HG03280 (cell line): ENCODE results near the gene MRPL18.
"Not testable (repeated sequence)": the region's sequence is repeated elsewhere in the genome, so short reads cannot be mapped to it uniquely, and the experiment has no call there.

Experiments used
- ATAC-seq: cut with Tn5 transposase; IDR thresholded peaks from one replicate; pipeline ENCODE4 v1.9.1; 2021; ENCODE audit warnings: mild to moderate bottlenecking, moderate library complexity; ENCODE audit not compliant: unreplicated experiment

MRPL18 gene

DNA sequence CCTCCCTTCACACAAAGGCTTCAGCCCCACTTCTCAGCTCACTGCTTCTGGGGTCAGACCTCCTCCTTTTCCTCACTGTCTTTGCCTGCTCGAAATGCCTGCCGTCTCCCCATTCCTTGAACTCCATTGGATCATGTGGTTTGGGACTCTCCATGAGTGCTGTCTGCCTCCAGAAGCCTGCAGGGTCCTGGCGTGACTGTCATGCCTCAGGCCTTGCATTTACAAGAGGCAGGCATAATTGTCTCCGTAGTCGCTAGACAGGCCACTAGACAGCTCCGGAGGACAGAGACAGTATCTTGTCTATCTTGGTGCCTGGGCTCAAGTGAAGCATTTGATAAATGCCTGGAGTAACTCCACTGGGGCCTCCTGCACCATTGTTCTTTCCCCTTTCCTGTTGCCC lies 25.1 kb downstream of the MRPL18 start:
- ATAC-seq = no peak

DNA sequence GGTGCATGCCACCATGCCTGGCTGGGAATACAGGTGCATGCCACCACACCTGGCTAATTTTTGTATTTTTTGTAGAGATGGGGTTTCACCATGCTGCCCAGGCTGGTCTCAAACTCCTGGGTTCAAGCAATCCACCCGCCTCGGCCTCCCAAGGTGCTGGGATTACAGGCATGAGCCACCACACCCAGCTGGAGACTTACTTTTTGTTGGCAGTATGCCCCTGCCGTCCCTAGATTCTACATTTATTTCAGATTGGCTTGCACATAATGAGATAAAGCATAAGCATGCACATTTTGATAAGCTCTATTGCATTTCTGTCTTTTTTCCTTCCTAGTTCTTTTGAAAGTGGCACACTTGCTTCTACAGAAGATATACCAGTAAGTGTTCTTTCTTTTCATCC lies 26.5 kb downstream of the MRPL18 start:
- ATAC-seq = not testable (repeated sequence)

DNA sequence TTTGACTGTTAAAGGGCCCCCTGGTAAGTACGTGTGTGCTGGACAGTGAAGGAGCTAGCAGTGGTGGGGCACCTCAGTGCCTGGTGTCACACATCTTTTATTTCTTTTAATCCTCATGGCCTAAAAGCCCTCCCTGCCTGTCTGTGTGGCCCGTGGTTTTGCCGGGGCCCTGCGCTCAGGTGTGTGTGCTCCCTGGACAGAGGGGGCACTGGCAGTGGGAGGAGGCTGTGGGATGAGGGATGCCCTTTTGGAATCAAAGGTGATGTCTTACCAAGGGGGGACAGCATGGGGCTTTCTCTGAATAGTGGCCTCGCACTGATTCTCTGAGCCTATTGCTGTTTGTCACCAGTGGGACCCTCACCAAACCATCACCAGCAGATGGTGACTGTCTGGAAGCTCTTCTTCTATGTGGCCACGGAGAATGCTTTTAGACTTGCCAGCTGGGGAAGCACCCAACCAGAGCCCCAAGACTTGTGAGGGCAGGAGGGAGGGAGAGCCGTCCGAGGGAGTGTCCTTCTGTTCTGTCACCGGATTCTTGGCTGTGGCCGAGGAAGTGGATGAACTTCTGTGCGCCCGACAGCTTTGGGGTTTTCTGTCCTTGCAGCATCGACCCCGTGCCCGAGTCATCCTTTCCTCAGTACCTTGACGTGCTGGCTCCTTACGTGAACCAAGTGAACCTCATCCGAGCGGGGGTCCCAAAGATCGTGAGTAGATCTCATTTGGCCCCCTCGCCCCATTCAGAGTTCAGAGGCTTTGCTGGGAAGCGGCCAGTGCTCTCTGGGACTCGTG lies 27.9 kb downstream of the MRPL18 start:
- ATAC-seq = no peak

DNA sequence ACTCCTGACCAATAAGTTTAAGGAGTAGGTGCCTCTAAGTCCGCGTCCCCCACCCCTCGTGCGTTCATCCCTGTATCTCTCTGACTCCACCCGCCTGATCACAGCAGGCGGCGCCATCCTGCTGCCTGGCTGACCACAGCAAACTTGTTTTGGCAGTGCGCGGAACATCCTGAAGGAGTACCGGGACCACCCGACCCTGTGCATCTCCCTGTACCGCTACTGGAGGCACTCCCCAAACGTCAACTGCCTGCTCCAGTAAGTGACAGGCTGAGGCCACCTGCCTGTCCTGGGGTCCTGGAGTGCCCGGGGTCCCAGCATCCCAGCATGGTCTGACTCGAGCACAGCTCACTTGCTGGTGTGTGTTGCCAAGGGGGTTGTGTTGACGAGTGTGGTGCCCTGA lies 28.8 kb downstream of the MRPL18 start:
- ATAC-seq = no peak

DNA sequence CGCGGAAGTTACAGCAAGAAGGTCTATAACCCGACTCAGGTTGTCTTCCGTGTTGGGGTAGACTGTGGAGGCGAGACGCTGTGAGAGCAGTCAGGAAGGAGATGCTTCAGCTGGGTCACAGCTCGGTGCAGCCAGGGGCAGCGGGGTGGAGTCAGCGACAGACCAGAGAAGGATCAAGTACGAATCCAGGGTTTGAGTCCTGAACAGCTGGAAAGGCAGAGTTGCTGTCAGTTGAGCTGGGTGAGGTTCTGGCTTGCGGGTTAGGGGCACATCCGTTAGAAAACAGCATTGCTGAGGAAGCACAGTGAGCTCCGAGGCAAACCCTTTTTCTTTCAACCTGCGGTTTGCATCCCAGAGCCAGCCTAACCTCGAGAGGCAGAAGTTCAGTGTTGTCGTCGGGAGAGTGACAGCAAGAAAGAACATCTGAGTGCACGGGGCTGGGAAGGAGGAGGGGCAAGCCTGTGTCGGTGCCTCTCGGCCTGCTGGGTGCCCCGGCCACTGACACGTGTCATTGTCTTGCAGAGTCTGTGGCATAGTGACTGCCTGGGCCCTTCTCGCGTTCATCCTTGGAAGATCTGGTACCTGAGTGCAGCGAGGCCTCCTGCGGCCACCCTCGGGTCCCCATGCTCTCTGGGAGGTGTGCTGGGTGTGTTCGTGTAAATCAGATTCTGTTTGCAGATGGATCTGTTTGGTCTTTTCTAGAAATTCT lies 29.8 kb downstream of the MRPL18 start:
- ATAC-seq = no peak

DNA sequence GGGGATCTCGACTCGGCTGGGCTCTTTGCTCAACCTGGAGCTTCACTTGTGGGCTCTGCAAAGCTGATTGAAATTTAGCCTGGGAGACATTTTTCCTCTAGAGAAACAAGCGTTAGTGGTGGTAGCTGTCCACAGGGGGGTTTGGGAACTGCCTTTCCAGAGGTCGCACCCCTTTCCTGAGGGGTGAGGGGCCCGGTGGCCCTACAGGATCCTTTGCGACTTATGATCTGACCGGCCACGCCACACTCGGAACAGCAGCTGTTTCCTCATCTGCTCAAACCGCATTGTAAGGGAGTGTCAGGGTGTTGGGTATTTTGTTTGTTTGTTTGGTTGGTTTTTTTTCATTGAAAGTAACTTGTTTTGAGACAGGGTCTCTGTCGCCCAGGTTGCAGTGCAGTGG lies 30.9 kb downstream of the MRPL18 start:
- ATAC-seq = no peak

DNA sequence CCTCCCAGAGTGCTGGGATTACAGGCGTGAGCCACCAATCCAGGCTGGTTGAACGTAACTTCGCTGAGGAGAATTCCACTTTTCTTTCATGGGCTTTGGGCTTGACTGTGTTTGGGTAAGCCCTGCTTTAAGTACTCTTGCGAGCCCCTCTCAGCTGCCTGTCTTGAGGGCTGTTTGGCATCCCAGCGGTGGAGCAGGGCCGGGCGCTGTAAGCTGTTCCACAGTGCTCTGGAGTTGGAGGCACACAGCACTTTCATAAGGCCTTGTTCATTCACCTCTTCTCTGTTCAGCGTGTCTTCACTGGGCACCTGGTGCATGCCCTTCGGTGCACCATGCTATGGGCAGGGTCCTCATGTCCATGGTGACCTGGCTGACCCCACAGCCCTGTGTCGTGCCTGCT lies 31.5 kb downstream of the MRPL18 start:
- ATAC-seq = no peak

DNA sequence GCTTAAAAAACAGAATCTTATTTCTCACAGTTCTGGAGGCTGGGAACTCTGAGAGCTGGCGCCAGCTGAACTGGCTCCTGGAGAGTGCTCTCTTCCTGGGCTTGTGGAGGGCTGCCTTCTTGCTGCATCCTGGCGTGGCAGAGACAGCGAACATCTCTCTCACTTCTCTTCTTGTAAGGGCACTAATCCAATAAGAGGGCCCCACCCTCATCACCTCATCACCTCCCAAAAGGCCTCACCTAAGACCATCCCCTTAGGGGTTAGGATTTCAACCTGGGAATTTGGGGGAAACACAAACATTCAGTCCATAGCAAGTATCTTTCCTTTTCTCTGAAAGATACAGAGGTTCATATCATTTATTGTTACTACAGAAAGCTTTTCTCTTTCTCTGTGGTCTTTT lies 33.7 kb downstream of the MRPL18 start:
- ATAC-seq = no peak

DNA sequence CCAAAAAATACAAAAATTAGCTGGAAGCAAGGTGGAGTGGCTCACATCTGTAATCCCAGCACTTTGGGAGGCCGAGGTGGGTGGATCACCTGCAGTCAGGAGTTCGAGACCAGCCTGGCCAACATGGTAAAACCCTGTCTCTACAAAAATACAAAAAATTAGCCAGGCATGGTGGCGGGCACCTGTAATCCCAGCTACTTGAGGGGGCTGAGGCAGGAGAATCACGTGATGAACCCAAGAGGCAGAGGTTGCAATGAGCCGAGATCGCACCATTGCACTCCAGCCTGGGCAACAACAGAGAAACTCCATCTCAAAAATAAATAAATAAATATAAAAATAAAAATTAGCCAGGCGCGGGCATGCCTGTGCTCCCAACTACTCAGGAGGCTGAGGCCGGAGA lies 34.4 kb downstream of the MRPL18 start:
- ATAC-seq = not testable (repeated sequence)

DNA sequence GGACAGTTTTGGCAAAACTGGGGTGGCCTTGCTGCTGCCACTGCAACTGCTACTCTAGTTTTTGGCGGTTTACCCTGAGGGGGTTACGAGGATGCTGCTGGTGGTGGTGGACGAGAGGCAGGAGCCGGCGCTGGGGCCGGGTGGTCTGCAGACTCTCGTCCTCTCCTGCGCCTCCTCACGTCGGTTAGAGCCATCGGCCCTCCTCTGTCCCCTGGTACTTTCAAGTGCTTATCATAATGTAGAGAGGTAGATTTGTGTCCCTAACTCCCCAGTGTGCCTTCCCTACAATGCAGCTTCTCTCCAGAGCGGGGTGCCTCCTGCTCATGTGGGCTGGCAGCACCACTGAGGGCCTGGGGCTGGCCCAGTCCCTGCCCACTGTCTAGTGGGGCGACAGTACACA lies 35.7 kb downstream of the MRPL18 start:
- no peak for ATAC-seq

DNA sequence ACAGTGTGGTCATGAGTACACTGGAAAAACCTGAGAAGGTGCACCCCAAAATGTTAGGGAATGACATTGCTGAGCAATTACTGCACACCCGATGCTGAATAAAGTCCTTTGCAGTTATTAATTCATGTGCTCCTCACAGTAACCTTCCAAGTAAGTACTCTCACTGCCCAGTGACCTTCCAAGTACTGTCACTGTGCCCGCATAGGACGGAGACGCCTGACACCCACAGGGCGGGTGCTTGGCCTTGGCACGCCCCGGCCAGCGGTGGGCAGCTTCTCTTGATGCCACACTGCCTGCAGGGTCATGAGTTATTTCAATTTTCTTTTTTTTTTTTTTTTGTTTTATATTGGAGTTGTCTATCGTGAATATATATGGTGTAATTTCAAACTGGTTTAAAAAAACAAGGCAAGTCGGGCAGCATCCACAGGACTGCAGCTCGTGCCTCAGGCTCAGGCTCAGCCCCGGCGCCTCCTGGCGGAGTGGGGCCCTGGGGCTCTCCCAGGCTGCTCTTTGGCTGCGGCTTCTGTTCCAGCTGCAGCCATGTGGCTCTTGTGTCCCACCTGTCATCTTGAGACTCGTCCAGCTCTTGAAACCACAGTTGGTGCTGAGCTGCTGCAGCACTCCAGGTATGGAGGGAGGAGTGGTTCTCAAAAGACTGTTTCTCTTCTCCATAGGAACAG lies 36.8 kb downstream of the MRPL18 start:
- ATAC-seq = no peak

DNA sequence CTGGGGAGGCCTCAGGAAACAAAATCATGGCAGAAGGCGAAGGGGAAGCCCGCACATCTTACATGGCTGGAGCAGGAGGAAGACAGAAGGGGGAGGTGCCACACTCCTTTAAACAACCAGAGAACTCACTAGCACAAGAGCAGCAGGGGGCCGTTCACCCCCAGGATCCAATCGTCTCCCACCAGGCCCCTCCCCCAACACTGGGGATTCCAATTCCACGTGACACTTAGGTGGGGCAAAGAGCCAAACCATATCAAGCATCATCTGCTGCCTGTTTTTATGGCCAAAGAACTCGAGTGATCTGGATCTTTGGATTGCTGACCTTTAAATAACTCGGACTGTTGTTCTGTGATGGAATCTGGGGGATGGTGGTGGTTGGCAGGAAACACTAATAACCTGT lies 37.8 kb downstream of the MRPL18 start:
- ATAC-seq = no peak

DNA sequence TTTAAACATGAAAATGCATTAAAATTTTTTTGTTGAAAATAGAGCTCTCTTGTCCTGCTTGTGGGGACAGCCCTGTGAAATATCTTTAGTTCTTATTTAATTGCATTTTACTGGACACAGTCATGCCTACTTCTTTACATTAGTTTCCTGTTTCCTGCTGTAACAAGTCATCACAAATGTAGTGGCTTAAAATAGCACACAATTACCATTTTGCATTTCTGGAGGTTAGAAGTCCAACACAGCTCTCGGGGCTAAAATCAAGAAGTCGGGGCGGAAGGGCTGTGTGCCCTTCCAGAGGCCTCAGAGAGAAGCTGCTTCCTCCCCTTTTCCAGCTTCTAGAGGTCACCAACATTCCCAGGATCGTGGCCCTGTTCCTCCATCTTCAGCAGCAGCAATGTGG lies 39.3 kb downstream of the MRPL18 start:
- no peak for ATAC-seq

DNA sequence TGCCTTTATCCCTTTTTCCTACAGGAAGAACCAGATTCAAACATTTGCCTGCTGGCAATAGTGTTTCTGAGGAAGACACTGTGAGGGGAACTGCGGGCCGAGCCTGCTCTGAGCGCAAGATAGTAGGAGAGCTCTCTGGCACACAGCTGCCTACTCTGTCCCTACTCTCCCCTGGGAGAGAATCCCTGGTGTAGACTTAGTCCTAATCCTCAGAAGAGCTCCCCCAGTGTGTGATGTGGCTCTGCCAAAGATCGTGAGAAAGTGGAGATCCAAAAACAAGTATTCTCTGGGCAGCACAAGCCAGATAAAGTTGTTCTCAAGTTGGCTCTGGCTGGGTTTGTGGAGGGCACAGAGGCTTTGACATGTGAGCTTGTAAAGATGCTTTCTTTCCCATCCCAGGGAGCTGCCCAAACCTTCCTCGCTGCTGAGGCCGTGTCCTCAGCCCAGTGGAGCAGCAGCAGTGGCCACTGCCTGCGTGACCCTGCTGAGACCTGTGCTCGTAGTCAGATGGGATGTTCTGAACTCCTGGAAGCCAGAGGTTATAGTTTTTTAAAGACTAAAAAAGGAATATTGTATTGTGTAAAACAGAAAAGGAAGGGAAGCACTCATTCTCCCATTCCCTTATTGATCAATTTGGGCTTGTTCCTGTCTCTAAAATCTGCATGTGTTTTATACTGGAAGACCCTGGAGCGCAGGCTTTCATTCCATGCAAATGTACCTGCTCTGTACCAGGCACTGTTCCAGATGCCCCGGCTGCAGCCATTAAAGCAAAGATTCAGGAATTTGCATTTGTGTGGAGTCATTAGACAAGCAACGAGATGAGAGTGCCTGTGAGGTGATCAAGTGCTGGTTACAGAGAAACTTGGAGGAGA lies 40.5 kb downstream of the MRPL18 start:
- ATAC-seq = no peak

DNA sequence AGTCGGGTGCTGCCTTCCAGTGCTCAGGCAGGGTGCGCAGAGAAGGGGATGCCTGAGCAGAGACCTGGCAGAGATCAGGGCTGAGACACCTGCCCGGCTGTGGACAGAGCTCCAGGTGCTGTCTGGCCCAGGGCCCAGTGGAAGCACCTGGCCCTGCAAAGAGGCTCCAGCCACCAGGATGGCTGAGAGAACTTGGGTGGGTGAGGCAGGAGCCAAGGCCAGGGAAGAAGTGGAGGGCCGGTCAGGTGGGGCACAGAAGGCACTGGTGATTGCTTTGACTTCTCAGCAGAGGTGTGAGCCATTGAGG lies 41.1 kb downstream of the MRPL18 start:
- no peak for ATAC-seq

DNA sequence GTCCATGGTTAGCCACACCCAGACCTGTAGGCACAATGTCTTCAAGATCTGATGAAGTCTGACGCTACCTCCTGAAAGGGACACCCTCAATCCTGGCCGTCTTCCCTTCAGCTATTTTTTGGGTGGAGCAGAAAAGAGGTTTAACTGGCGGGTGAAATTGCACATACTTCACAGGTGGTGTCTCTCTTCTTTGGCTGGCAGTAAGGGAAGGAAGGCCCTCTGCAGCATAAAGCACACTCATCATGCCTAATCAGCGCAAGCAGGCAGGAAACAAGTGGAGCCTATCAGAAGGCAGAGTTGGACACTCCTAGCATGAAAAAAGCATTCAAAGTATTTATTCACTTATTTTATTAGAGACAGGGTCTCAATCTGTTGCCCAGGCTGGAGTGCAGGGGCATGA lies 42.7 kb downstream of the MRPL18 start:
- no peak for ATAC-seq

DNA sequence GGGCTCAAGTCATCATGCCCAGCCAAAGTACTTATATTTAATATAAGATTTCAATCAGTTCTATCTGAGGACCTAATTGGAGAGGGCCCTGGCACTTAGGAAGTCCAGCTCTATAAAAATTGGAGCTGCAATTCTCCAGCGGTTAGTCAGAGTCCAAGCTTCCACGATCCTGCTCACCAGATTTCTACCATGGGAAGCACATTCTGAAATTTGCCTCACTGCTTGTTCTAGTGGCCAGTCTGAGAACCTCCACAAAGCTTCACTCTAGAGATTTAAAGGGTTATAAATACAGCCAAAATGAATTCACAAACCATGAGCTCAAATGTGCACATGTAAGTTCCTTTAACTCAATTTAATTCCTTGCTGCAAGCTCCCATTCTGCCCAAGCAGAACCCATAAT lies 43.3 kb downstream of the MRPL18 start:
- ATAC-seq = no peak

DNA sequence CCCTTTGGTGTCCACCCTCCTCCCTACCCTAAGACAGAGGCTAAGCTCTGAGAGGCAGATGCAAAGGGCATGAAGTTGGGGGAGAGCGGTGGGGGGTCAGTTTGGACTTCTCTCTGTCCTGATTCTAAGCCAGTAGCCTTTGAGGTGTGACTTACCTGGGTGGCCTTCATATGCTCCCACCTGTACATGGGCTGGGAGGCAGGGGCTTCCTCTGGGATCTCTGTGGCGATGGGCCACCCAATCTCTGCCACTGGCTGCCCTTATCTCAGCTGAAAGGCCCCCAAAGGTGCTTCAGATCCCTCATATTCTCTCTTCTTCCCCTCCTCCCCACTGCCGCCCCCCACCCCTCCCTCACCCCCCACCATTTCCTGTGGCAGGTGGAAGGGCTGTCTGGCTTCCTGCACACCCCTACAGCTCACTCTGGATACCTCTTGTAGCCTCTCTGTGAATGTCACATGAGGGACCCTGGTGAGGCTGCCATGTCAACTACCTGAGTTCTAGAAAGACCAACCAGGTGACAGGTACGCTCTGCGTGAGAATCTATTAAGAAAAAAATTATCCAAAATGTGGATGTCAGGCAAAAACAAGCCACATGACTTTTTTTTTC lies 43.8 kb downstream of the MRPL18 start:
- ATAC-seq = no peak

DNA sequence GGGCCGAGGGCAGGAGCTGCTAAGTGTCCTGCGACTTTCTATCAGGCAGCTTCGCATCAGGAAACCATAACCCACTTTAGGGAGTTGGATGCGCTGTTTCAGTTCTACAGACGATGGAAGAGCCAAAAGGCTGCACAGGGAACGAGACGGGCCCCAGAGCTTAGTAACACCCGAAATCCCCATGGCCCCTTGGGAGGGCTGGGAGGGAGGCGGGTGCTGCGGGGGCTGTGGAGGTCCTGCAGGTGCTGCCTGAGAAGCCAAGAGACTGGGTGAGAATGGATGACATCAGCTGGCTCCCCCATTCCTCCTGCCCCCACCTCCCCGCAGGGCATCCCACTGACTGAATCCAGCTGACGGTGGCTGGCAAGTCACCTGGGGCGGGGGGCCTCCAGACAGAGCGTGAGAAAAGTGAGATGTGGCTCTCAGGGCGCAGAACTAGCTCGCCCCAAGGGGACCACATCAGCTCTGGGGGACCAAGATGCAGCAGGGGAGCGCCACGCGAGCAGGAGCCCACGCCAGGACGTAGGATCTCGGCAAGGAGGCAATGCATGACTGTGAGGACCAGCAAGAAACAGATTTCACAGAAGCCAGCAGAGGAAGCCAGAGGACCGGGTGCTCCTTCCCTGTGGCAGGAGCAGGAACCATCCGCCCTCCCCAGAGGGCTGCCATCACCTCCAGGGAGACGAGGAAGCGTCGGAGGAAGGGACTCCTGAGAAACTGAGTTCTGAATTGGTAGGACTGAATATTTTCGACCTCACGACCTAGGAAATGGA lies 46.6 kb downstream of the MRPL18 start:
- ATAC-seq = no peak

DNA sequence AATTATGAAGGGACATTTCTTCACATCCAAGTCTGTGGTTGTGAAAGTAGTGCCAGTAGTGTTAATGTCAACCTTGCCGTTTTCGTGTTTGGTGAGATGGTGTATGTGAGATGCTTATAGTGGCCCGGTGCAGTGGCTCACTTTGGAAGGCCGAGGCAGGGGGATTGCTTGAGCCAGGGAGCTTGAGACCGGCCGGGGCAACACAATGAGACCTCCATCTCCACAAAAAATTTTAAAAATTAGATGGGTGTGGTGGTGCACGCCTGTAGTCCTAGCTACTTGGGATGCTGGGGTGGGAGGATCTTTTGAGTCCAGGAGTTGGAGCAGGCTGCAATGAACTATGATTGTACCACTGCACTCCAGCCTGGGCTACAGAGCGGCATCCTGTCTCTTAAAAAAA lies 47.2 kb downstream of the MRPL18 start:
- no peak for ATAC-seq
